HG03342 (cell line): ENCODE measurements around the gene COA4.
"Not testable (repeated sequence)": the region's sequence is repeated elsewhere in the genome, so short reads cannot be mapped to it uniquely, and the experiment has no call there.

Experiments
- ATAC-seq: cut with Tn5 transposase; IDR thresholded peaks from one replicate; pipeline ENCODE4 v1.9.1; 2021; ENCODE audit warnings: mild to moderate bottlenecking, moderate library complexity; ENCODE audit not compliant: unreplicated experiment

COA4 gene

GRCh38 chr11:73876424-73877310 lies at the start of gene COA4, which contains the start of gene PAAF1:
Gene COA4, minus strand, starts transcription at chr11:73876846. Its CDS starts 3,468 bp downstream, at chr11:73873378.
Gene PAAF1, plus strand, starts transcription at chr11:73876999. Its CDS starts 23 bp downstream, at chr11:73877022.
- ATAC-seq, result peak; percentile 98

- ATAC-seq, result no peak
These were observed 44.5 kb upstream of the COA4 start for GRCh38 chr11:73921180-73921579.

- no peak for ATAC-seq
These were observed 39.8 kb upstream of the COA4 start for GRCh38 chr11:73916435-73916834.

GRCh38 chr11:73914284-73914683 lies 37.6 kb upstream of the COA4 start:
- ATAC-seq, result no peak

GRCh38 chr11:73913472-73913871 lies 36.8 kb upstream of the COA4 start:
- ATAC-seq, result no peak

GRCh38 chr11:73912026-73912425 lies 35.4 kb upstream of the COA4 start:
- ATAC-seq, result no peak

- no peak for ATAC-seq
These were observed 30.5 kb upstream of the COA4 start for GRCh38 chr11:73907191-73907590.

- ATAC-seq, result no peak
These were observed 25.7 kb upstream of the COA4 start for GRCh38 chr11:73902303-73902702.

- ATAC-seq, result no peak
These were observed 18.2 kb upstream of the COA4 start for GRCh38 chr11:73894725-73895335.

GRCh38 chr11:73893041-73893440 lies 16.4 kb upstream of the COA4 start:
- ATAC-seq, result no peak

- ATAC-seq, result no peak
These were observed 12.9 kb upstream of the COA4 start for GRCh38 chr11:73889536-73889935.

- ATAC-seq, result no peak
These were observed 12.4 kb upstream of the COA4 start for GRCh38 chr11:73889019-73889418.

- no peak for ATAC-seq
These were observed 11.6 kb upstream of the COA4 start for GRCh38 chr11:73888244-73888643.

GRCh38 chr11:73883856-73884255 lies 7.2 kb upstream of the COA4 start:
- ATAC-seq, result no peak

- ATAC-seq, result not testable (repeated sequence)
These were observed 3.8 kb upstream of the COA4 start for GRCh38 chr11:73880449-73880848.

- no peak for ATAC-seq
These were observed 2.1 kb upstream of the COA4 start for GRCh38 chr11:73878771-73879170.

GRCh38 chr11:73875840-73876239 lies 806 bp downstream of the COA4 start:
- no peak for ATAC-seq

GRCh38 chr11:73875380-73875779 lies 1.3 kb downstream of the COA4 start:
- ATAC-seq, result no peak

- no peak for ATAC-seq
These were observed 3.8 kb downstream of the COA4 start for GRCh38 chr11:73872749-73873357.

GRCh38 chr11:73870261-73870660 lies 6.4 kb downstream of the COA4 start:
- ATAC-seq, result no peak

- ATAC-seq, result no peak
These were observed 7.2 kb downstream of the COA4 start for GRCh38 chr11:73869332-73869949.
